ENCODE data around the gene LAYN. TPM values are rescaled to one million over a fixed set of nuclear protein-coding genes. Genes with fewer than 3 reads are reported as not detected.

Gene LAYN
- total and polyA plus RNA-seq, 2 donors (not counting 3 experiments of a cell fraction or from before 2014, with no cell fraction given): 0.92 to 2.2 TPM

DNA sequence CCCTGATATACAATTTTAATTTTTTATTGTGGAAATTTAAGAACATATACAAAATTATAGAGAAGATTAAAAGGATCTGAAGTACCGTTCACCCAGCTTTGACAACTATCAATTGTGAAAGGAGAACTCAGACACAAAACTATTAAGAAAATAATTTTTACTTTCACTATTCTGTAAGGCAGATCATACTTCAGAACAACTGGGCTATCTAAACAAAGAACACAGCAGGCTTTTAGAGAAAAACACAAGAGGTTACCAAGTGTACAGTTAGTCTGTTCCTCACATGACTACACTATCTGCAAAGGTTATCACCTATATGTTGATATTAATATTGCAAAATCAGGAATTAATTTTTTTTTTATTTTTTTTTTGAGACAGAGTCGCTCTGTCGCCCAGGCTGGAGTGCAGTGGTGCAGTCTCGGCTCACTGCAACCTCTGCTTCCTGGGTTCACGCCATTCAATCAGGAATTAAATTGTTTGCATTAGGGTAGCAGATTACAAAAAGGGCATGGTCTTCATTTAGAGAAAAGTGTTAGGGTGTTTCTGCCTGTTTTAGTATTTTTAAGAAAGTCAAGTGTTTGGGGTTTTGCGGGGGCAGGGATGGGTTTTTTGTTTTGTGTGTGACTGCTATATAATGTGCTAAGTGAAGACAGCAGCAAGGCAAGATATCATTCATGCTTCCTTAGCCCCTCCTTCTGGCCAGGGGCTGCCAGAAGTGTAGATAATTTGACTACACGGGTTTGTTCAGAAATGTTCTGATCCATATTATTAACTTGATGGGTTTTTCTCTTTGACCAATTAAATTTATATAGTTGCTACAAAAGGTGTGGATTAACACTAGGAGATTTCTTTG lies 34.1 kb downstream of the LAYN start:
- ChIA-PET POLR2A (no interaction called here), CTCF (interaction anchor here (1.0 kb wide), 1 partner anchor 203 kb away, joined by 3 read pairs; no protein-coding TSS in a partner anchor)
- H2AFZ ChIP-seq (ENCODE audit: low read depth, low read length): no peak overlapping the region
- H3K36me3 ChIP-seq (ENCODE audit: control insufficient read depth in 2 of 2, extremely low read depth in 1 of 2, insufficient read depth in 2 of 2, low read length in 2 of 2): no peaks in the 10 kb centered on the region
- H3K9ac ChIP-seq (replicated peaks; ENCODE audit: extremely low read depth, insufficient read depth, low read length): no peak overlapping the region
- intact Hi-C loops (cut with micrococcal nuclease): no loop called here
- no peaks in the 10 kb centered on the region for H4K20me1 ChIP-seq (replicated peaks; ENCODE audit: control insufficient read depth, extremely low read depth, insufficient read depth, low read length)
- BruUV-seq (replicated peaks): no TSS peak
- no peaks in the 10 kb centered on the region for H3K79me2 ChIP-seq (ENCODE audit: control insufficient read depth, insufficient read depth, low read length)
- dilution Hi-C loops (cut with MboI; ENCODE audit: extremely low pct_ligation_motif_present, low sequenced_read_pairs): no loop called here
- no peak for DNase-seq (ENCODE audit: low read depth, low spot score)
- peaks cover 5% of the 10 kb centered on the region for H3K4me1 ChIP-seq (ENCODE audit: control insufficient read depth, extremely low read depth, insufficient read depth, low read length)
- H3K4me3 ChIP-seq (replicated peaks in 1 of 3; ENCODE audit: insufficient read depth in 1 of 3, low read depth in 1 of 3, low read length in 3 of 3): no peak overlapping the region
- H3K9me1 ChIP-seq (replicated peaks; ENCODE audit: control insufficient read depth, extremely low read depth, insufficient read depth, low read length): no peaks in the 10 kb centered on the region
- H3K4me2 ChIP-seq (ENCODE audit: insufficient read depth, low read length): no peak overlapping the region
- FAIRE-seq: no peak
- H3K27me3 ChIP-seq (ENCODE audit: control insufficient read depth in 2 of 2, insufficient read depth in 2 of 2, low read length in 2 of 2): no peaks in the 10 kb centered on the region
- no peak overlapping the region for H3K27ac ChIP-seq (ENCODE audit: insufficient read depth, low read depth, low read length)
- no peaks in the 10 kb centered on the region for H3K9me3 ChIP-seq (replicated peaks; ENCODE audit: control insufficient read depth, insufficient read depth, low read length)
- TF ChIP-seq FOS (IDR thresholded peaks at IDR 0.05; ENCODE audit: borderline replicate concordance, insufficient read depth, low read length) (no peak), JUN (IDR thresholded peaks at IDR 0.05; ENCODE audit: borderline replicate concordance, insufficient read depth, insufficient read length, low read depth) (no peak), EZH2 (IDR thresholded peaks at IDR 0.05; ENCODE audit: borderline replicate concordance, low read depth, low read length, severe bottlenecking) (no peak), MYC (IDR thresholded peaks at IDR 0.05; ENCODE audit: low read depth, low read length) (no peak), POLR2A (IDR thresholded peaks at IDR 0.05; ENCODE audit: low read depth, low read length) (no peak), GATA2 (IDR thresholded peaks at IDR 0.05; ENCODE audit: insufficient read depth, insufficient read length, low read depth, low read length) (no peak), POLR2AphosphoS5 (IDR thresholded peaks at IDR 0.05; ENCODE audit: insufficient read depth, low read depth, low read length) (no peak)
- TF ChIP-seq, protein P1, sequence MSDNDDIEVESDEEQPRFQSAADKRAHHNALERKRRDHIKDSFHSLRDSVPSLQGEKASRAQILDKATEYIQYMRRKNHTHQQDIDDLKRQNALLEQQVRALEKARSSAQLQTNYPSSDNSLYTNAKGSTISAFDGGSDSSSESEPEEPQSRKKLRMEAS (IDR thresholded peaks at IDR 0.05; ENCODE audit: insufficient read depth, insufficient read length): no peak
- TF ChIP-seq, protein P2, sequence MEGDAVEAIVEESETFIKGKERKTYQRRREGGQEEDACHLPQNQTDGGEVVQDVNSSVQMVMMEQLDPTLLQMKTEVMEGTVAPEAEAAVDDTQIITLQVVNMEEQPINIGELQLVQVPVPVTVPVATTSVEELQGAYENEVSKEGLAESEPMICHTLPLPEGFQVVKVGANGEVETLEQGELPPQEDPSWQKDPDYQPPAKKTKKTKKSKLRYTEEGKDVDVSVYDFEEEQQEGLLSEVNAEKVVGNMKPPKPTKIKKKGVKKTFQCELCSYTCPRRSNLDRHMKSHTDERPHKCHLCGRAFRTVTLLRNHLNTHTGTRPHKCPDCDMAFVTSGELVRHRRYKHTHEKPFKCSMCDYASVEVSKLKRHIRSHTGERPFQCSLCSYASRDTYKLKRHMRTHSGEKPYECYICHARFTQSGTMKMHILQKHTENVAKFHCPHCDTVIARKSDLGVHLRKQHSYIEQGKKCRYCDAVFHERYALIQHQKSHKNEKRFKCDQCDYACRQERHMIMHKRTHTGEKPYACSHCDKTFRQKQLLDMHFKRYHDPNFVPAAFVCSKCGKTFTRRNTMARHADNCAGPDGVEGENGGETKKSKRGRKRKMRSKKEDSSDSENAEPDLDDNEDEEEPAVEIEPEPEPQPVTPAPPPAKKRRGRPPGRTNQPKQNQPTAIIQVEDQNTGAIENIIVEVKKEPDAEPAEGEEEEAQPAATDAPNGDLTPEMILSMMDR (IDR thresholded peaks at IDR 0.05; ENCODE audit: extremely low read depth in 1 of 2, insufficient read depth in 1 of 2, low read depth in 1 of 2, low read length in 2 of 2): no peak
